ENCODE results near the gene ARHGAP45.

The ARHGAP45 gene

DNA sequence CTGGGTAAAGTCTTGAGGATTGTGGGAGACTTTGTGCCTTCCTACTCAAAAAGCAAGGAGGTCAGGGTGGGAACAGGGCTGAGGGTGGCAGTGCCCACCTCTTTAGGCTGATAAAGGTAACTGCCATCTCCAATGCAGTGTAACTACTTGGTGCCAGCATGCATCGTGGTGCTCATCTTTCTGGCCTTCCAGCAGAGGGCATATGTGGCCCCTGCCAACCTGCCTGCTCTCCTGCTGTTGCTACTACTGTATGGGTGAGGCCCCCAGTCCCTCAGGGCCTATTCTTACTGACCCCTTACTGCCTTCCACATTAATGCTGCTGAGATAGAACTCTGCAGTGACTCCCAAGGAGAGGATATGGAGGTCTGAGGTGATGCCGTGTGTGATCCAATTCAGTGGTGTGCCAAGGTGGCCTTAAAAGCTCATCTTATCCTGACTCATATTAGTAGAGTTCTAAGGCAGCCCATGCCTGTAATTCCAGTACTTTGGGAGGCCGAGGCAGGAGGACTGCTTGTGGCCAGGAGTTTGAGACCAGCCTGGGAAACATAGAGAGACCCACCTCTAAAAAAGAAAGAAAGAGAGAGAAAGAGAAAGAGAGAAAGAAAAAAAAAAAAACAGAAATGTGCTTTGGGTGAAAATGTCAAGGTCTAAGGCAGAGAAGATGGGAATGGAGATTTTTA, 9.7 kb upstream of the ARHGAP45 start:
- DNase-seq, result peak in 1 of 2 experiments; percentile 47

GRCh38 chr19:1058112-1058511, 8.9 kb upstream of the ARHGAP45 start:
- DNase-seq, result no peak

DNA sequence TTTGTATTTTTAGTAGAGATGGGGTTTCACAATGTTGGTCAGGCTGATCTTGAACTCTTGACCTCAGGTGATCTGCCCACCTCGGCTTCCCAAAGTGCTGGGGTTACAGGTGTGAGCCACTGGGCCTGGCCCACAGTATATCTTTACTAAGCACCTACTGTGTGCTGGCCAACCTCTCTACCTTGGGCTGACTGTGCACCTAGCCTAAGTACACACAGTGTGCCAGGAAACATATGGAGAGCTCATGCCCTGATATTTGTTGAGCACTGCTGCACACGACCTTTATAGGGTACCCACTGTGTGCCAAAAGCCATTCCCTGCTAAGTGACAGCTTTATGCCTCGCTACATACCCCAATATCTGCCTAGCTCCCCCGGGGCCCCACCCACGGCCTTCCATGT, 6.3 kb upstream of the ARHGAP45 start:
- DNase-seq, result no peak

GRCh38 chr19:1061987-1062386, 5.0 kb upstream of the ARHGAP45 start:
- DNase-seq, result no peak

- no peak for DNase-seq
Observed at GRCh38 chr19:1062387-1063029, 4.5 kb upstream of the ARHGAP45 start.

DNA sequence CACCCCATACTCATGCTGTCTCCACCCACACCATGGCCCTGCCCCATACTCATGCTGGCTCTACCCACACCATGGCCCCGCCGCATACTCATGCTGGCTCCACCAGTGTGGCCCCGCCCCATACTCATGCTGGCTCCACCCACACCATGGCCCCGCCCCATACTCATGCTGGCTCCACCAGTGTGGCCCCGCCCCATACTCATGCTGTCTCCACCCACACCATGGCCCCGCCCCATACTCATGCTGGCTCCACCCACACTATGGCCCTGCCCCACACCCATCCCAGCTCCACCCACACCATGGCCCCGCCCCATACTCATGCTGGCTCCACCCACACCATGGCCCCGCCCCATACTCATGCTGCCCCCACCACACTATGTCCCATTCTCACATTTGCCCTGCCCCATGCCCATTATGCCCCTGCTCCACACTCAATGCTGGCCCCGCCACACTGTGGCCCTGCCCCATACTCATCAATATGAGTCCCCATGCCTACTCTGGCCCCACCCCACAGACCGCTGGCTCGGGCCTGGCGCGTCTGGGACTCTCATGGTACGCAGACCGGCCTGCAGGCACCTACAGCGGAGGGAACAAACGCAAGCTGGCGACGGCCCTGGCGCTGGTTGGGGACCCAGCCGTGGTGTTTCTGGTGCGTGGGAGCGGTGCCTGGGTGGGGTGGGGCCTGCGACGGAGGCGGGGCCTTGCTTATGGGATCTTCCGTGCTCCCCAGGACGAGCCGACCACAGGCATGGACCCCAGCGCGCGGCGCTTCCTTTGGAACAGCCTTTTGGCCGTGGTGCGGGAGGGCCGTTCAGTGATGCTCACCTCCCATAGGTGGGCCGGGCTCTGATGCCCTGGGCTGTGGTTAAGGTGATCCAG, 3.7 kb upstream of the ARHGAP45 start:
- DNase-seq, result no peak

DNA sequence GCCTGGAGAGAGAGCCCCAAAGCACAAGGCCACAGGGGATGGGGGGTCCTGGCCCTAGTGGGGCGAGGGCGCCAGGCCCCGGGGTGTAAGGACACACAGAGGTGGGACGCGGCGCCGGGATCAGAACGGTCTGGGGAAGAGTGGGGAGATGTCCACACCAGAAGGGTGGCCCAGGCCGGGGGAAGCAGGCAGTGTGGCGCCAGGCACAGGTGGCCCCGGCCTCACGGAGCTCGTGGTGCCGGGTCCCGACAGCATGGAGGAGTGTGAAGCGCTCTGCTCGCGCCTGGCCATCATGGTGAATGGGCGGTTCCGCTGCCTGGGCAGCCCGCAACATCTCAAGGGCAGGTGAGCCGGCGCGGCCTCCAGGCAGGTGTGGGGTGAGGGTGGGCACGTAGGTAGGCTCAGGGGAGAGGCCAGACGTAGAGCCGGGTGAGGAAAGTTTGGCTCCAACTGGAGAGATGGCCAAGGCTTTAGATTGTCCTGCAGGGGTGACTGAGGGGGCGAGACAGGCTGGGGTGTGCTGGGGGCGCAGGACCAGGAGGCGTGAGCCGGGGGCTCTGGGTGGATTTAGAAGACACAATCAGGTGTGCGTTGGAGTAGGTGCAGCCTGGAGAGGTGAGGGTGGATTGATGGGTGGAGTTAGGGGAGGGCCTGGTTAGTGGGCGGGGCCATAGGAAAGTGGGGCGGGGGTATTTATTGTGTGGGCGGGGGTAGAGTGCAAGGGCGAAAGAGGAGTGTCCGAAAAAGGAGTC, 2.9 kb upstream of the ARHGAP45 start:
- no peak for DNase-seq

DNA sequence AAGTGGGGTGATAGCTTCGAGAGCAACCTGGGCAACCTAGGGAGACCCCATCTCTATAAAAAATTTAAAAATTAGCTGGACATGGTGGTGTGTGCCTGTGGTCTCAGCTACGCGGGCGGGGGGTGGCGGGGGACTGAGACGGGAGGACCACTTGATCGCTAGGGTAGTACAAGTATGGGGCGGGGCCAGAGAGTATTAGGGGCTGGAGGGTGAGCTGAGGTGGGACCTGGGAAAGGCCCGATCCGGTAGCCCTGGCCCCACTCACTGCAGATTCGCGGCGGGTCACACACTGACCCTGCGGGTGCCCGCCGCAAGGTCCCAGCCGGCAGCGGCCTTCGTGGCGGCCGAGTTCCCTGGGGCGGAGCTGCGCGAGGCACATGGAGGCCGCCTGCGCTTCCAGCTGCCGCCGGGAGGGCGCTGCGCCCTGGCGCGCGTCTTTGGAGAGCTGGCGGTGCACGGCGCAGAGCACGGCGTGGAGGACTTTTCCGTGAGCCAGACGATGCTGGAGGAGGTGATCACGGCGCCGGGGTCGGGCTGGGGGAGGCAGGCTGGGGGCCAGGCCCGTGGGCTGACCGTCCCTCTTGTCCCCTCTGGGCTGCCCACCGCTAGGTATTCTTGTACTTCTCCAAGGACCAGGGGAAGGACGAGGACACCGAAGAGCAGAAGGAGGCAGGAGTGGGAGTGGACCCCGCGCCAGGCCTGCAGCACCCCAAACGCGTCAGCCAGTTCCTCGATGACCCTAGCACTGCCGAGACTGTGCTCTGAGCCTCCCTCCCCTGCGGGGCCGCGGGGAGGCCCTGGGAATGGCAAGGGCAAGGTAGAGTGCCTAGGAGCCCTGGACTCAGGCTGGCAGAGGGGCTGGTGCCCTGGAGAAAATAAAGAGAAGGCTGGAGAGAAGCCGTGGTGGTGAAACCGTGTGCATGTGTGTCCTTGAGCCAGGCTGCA, 2.0 kb upstream of the ARHGAP45 start:
- DNase-seq, result peak in 1 of 2 experiments; percentile 40

- DNase-seq, result no peak
Observed at GRCh38 chr19:1065606-1066109, 1.3 kb upstream of the ARHGAP45 start.

DNA sequence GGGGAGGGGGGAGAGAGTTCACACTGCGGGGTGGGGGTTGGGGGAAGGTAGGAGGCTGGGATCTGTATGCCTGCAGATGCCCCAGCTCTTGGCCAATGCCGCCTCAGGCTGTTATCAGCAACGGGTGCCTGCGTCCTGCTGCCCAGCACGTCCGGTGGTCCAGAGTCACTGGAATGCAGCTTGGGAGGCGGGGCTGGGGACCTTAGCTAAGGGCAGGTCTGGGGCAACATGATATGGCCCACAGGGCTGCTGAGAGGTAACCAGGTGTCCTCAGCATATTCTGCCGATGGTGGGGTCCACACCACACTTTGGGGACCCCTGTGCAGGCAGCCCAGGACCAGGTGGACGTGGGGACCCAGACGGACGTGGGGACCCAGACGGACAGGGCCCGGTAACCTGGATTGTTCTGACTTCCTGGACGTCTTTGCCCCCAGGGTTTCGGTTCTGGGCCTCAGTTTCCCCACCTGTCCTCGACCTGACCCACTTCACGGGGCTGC, 668 bp upstream of the ARHGAP45 start:
- DNase-seq, result no peak

DNA sequence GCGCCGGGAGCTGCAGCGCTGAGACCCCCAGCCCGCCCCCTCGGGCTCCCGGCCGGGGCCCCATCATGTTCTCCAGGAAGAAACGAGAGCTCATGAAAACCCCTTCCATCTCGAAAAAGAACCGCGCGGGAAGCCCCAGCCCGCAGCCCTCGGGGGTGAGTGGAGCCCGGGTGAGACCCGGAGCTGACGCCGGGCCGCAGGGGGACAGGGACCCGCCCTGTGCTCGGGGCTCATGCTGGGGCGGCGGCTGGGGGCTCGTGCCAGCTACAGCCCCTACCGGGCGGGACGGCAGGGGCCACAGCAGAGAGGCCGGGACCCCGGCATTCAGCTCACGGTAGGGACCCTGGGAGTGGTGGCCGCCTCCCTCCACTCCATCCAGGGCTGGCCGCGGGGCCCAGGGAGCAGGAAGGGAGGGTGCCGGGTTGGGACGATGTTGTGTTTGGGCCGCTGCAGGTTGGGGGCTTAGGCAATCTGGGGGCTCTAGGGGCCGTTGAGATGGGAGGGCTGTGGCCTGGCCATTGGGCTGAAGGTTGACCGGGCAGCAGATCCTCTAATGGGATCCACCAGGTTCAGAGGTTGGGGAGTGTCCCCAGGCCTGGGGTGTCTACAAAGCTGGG, 482 bp downstream of the ARHGAP45 start:
- DNase-seq, result no peak

DNA sequence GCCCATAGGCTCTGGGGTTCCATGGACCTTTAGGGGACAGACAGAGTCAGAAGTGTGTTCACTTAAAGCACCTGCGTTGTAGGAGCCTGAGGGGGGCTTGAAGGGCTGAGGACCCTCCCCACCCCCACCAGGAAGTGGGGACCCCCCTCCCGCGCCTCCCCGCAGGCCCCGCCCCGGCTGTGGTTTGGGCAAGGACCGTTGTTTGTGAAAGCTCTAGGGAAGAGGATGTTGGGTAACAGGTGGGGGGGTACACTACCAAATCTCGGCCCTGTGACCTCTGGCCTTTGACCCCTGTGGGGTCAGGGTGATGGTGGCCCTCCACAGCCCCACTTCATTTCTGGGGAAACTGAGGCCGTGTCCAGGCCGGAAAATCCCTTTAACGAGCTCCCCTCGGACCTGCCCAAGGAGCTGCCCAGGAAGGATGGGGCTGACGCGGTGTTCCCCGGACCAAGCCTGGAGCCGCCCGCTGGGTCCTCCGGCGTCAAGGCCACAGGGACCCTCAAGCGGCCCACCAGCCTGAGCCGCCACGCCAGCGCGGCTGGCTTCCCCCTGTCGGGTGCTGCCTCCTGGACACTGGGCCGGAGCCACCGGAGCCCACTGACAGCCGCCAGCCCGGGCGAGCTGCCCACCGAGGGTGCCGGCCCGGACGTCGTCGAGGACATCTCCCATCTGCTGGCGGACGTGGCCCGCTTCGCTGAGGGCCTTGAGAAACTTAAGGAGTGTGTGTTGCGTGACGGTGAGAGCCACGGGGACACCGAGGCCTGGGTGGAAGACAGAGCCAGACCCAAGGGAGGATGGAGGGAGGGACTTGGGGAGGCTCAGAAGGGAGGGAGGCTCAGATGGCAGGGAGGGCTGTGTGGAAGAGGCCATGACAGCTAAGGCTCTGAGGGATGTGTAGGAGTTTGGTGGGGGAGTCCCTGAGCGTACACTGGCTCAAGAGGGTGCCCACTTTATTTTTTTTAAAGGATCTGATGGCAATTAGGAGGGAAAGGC, 1.3 kb downstream of the ARHGAP45 start:
- no peak for DNase-seq

GRCh38 chr19:1069009-1069779, 2.2 kb downstream of the ARHGAP45 start:
- DNase-seq, result no peak

- no peak for DNase-seq
Observed at GRCh38 chr19:1070576-1070930, 3.6 kb downstream of the ARHGAP45 start.

GRCh38 chr19:1070931-1071791, 4.2 kb downstream of the ARHGAP45 start:
- no peak for DNase-seq

DNA sequence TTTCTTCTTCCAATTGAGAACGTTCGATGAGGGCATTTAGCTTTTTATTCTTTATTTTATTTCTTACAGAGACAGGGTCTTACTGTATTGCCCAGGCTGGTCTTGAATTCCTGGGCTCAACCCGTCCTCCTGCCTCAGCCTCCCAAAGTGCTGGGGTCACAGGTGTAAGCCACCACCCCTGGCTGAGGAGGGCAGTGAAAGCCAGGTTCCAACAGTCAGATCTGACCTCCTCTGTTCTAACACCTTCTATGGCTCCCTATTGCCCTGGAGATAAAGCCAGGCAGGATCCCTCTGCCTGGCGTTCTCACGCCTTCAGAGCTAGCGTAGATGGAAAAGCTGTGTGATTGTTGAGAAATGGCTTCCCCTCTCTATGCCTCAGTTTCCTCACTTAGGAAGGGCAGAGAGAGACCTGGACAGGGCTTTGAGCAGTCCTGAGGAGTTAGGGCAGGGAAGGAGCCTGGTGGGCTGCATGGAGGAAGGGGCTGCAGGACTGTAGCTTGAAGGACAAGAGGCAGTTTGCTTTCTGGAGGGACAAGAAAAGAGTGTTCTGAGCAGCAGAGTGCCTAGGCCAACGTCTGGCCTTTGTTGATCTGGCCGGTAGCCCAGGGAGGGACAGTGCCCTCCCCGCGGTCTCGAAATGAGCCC, 5.5 kb downstream of the ARHGAP45 start:
- DNase-seq, result no peak
